Left lung (tissue), 10 donors: Measurements from ENCODE around the gene ARL6IP6. TPM values are rescaled to one million over a fixed set of nuclear protein-coding genes. Genes with fewer than 3 reads are reported as not detected.
"Not testable (repeated sequence)": the region's sequence is repeated elsewhere in the genome, so short reads cannot be mapped to it uniquely, and the experiment has no call there.

Experiments used
- ATAC-seq: fragments of 200-7000 bp; cut with Tn5 transposase; one replicate; pipeline ENCODE4 v1.9.1; 2020; ENCODE audit warnings: moderate library complexity
- DNase-seq, 4 donors: peaks; one replicate each; pipeline ENCODE4 v3.0.0-alpha.2; 2013 to 2020
- H3K27ac ChIP-seq, 2 donors: fragments of 200-600 bp; sonication (generic) in 1 of 2; one replicate each; pipeline versions ENCODE4 v1.5.0 to v1.8.0; 2020 to 2021
- H3K27me3 ChIP-seq, 2 donors: fragments of 200-600 bp; sonication (generic) in 1 of 2; one replicate each; pipeline versions ENCODE4 v1.5.0 to v1.8.0; 2020 to 2021
- H3K36me3 ChIP-seq, 2 donors: fragments of 200-600 bp; sonication (generic) in 1 of 2; one replicate each; pipeline versions ENCODE4 v1.5.0 to v1.8.0; 2020 to 2021
- H3K4me1 ChIP-seq, 2 donors: fragments of 200-600 bp; one replicate each; pipeline ENCODE4 v1.8.0; 2021
- H3K4me3 ChIP-seq, 2 donors: fragments of 200-600 bp; sonication (generic) in 1 of 2; one replicate each; pipeline versions ENCODE4 v1.5.0 to v1.8.0; 2020 to 2021; ENCODE audit warnings: mild to moderate bottlenecking in 1 of 2
- H3K9me3 ChIP-seq, 2 donors: fragments of 200-600 bp; sonication (generic) in 1 of 2; one replicate each; pipeline versions ENCODE4 v1.5.0 to v1.8.0; 2020 to 2021
- CTCF ChIP-seq, 2 donors: fragments of 200-600 bp; sonication (generic) in 1 of 2; IDR thresholded peaks; one replicate each; pipeline versions ENCODE4 v1.5.0 to v1.8.0; 2021; ENCODE audit warnings: antibody characterized with exemption in 2 of 2
- intact Hi-C, 2 donors: fragments of 100-400 bp; cut with DNase I; formaldehyde crosslinking; loops; one replicate each; pipeline versions ENCODE4 v1.11.2 to v1.14.2; 2022
- polyA plus RNA-seq, 6 donors: library from polyadenylated mRNA; unstranded; fragments of 120-200 nt; gene quantifications; one replicate each; pipeline ENCODE4 v1.2.1, GENCODE V29; 2013; ENCODE audit not compliant: insufficient read length in 6 of 6
- total RNA-seq, 2 donors: library from RNA; stranded (reverse); fragmentation: NEBNext Ultra II Directional; extraction: Animal tissue kit (Norgen Biotek cat#: 25700); gene quantifications; one replicate each; pipeline ENCODE4 v1.2.1, GENCODE V29; 2021
- donor health status: DM: no; HTN: yes; CAD: no.
- donor health status: DM: no; HTN: no; CAD: no.

ARL6IP6 gene
- total and polyA plus RNA-seq, 8 donors, result 15.1 to 62.0 (median 51.9) TPM

GRCh38 chr2:152730591-152731333 lies 12.3 kb downstream of the ARL6IP6 start:
- no peak for DNase-seq
- peak overlapping the region in 1 of 2 donors; percentile 59 for H3K27ac ChIP-seq

GRCh38 chr2:152737509-152737908 lies 19.1 kb downstream of the ARL6IP6 start:
- H3K27ac ChIP-seq, DNase-seq, H3K27me3 ChIP-seq, H3K4me1 ChIP-seq, intact Hi-C loops, ATAC-seq, H3K4me3 ChIP-seq, H3K9me3 ChIP-seq: not testable (repeated sequence)
- peaks cover 0 to 40% of the 10 kb centered on the region in 2 donors for H3K36me3 ChIP-seq

More at GRCh38 chr2:152730591-152731333, 12.3 kb downstream of the ARL6IP6 start:
- Histone ChIP-seq H3K36me3 (peaks cover 0 to 8% of the 10 kb centered on the region in 2 donors), H3K4me3 (no peak overlapping the region), H3K9me3 (no peaks in the 10 kb centered on the region), H3K27me3 (no peaks in the 10 kb centered on the region), H3K4me1 (peaks cover 0 to 31% of the 10 kb centered on the region in 2 donors)
- intact Hi-C loops, result no loop called here
- peak; percentile 79 for ATAC-seq
- no peak for TF ChIP-seq CTCF (IDR thresholded peaks at IDR 0.05)

GRCh38 chr2:152738438-152738837 lies 20.0 kb downstream of the ARL6IP6 start:
- Histone ChIP-seq H3K27me3 (no peaks in the 10 kb centered on the region), H3K9me3 (no peaks in the 10 kb centered on the region), H3K4me1 (no peaks in the 10 kb centered on the region), H3K27ac (no peak overlapping the region), H3K36me3 (peaks cover 0 to 40% of the 10 kb centered on the region in 2 donors), H3K4me3 (no peak overlapping the region)
- TF ChIP-seq CTCF (IDR thresholded peaks at IDR 0.05), result no peak
- ATAC-seq (no peak), DNase-seq (no peak)
- intact Hi-C loops, result no loop called here

GRCh38 chr2:152739705-152740104 lies 21.3 kb downstream of the ARL6IP6 start:
- H3K36me3 ChIP-seq, result peaks cover 0 to 40% of the 10 kb centered on the region in 2 donors
- intact Hi-C loops, H3K4me3 ChIP-seq, H3K4me1 ChIP-seq, DNase-seq, H3K9me3 ChIP-seq, ATAC-seq, H3K27ac ChIP-seq, H3K27me3 ChIP-seq: not testable (repeated sequence)

- ATAC-seq (peak; percentile 86), DNase-seq (peak in 2 of 4 donors; percentile 37 to 52)
- Histone ChIP-seq H3K4me3 (no peak overlapping the region), H3K27me3 (no peaks in the 10 kb centered on the region), H3K9me3 (no peaks in the 10 kb centered on the region), H3K36me3 (peaks cover 0 to 37% of the 10 kb centered on the region in 2 donors), H3K27ac (no peak overlapping the region), H3K4me1 (no peaks in the 10 kb centered on the region)
- intact Hi-C loops, result no loop called here
- TF ChIP-seq CTCF (IDR thresholded peaks at IDR 0.05), result peak; percentile 47 to 94
These were observed 22.4 kb downstream of the ARL6IP6 start for GRCh38 chr2:152740743-152741328.

GRCh38 chr2:152743002-152743401 lies 24.6 kb downstream of the ARL6IP6 start:
- H3K4me1 ChIP-seq, result no peaks in the 10 kb centered on the region
- H3K27me3 ChIP-seq, result no peaks in the 10 kb centered on the region
- ATAC-seq (peak; percentile 74), DNase-seq (no peak)
- H3K9me3 ChIP-seq, result no peaks in the 10 kb centered on the region
- H3K27ac ChIP-seq, result no peak overlapping the region
- H3K4me3 ChIP-seq, result no peak overlapping the region
- peaks cover 0 to 36% of the 10 kb centered on the region in 2 donors for H3K36me3 ChIP-seq
- intact Hi-C loops, result no loop called here
- peak in 1 of 2 donors; percentile 29 for TF ChIP-seq CTCF (IDR thresholded peaks at IDR 0.05)

GRCh38 chr2:152747751-152748150 lies 29.3 kb downstream of the ARL6IP6 start:
- H3K9me3 ChIP-seq, H3K4me3 ChIP-seq, ATAC-seq, H3K27me3 ChIP-seq, H3K27ac ChIP-seq, DNase-seq, H3K4me1 ChIP-seq, intact Hi-C loops: not testable (repeated sequence)
- peaks cover 0 to 30% of the 10 kb centered on the region in 2 donors for H3K36me3 ChIP-seq
